CD14-positive monocyte (primary cell): ENCODE results near the gene NAA10. TPM values are rescaled to one million over a fixed set of nuclear protein-coding genes. Genes with fewer than 3 reads are reported as not detected.

Experiments used
- DNase-seq, 3 donors: peaks; one replicate each; pipeline ENCODE4 v3.0.0-alpha.2; 2011 to 2022
- H2AFZ ChIP-seq: 2 replicates; pipeline ENCODE4 v1.6.0; 2012; ENCODE audit warnings: mild to moderate bottlenecking, low read depth, low read length, inconsistent platforms; ENCODE audit not compliant: insufficient read depth, poor library complexity, severe bottlenecking
- H3K27ac ChIP-seq, 2 donors: 1 replicate in 1 of 2; 2 replicates in 1 of 2; pipeline ENCODE4 v1.5.1; 2012 to 2013; ENCODE audit warnings: low read length in 2 of 2, control low read depth in 1 of 2, inconsistent platforms in 1 of 2, low read depth in 1 of 2, mild to moderate bottlenecking in 1 of 2
- H3K27me3 ChIP-seq, 2 donors: one replicate each; pipeline versions ENCODE4 v1.6.0 to v1.6.1; 2011 to 2013; ENCODE audit warnings: low read length in 2 of 2; ENCODE audit not compliant: control insufficient read depth in 2 of 2, insufficient read depth in 2 of 2
- H3K36me3 ChIP-seq, 2 donors: replicated peaks in 1 of 2; 1 replicate in 1 of 2; 2 replicates in 1 of 2; pipeline versions ENCODE4 v1.5.1 to v1.6.1; 2012 to 2013; ENCODE audit warnings: low read length in 2 of 2, control low read depth in 1 of 2, inconsistent platforms in 1 of 2, mild to moderate bottlenecking in 1 of 2; ENCODE audit not compliant: insufficient read depth in 2 of 2, control insufficient read depth in 1 of 2
- H3K4me1 ChIP-seq, 2 donors: 1 replicate in 1 of 2; 2 replicates in 1 of 2; pipeline versions ENCODE4 v1.5.1 to v1.6.1; 2012 to 2013; ENCODE audit warnings: low read length in 2 of 2, control low read depth in 1 of 2, inconsistent platforms in 1 of 2, mild to moderate bottlenecking in 1 of 2, moderate library complexity in 1 of 2; ENCODE audit not compliant: insufficient read depth in 2 of 2, control insufficient read depth in 1 of 2
- H3K4me2 ChIP-seq: replicated peaks from 2 replicates; pipeline ENCODE3; 2012; ENCODE audit warnings: low read length, moderate library complexity, mild to moderate bottlenecking; ENCODE audit not compliant: poor library complexity, severe bottlenecking; ENCODE audit errors: extremely low read depth
- H3K4me3 ChIP-seq, 3 experiments: fragments of 200-600 bp in 1 of 3; sonication (generic) in 1 of 3; replicated peaks in 1 of 3; 1 replicate in 2 of 3; 2 replicates in 1 of 3; pipeline ENCODE4 v1.5.1; 2011 to 2013; ENCODE audit warnings: low read length in 3 of 3, mild to moderate bottlenecking in 3 of 3, control low read depth in 2 of 3, low read depth in 2 of 3, inconsistent platforms in 1 of 3, moderate library complexity in 1 of 3
- H3K79me2 ChIP-seq: 2 replicates; pipeline ENCODE4 v1.6.0; 2012; ENCODE audit warnings: mild to moderate bottlenecking, control low read depth, inconsistent platforms, low read length, moderate library complexity; ENCODE audit not compliant: insufficient read depth
- H3K9ac ChIP-seq: 2 replicates; pipeline ENCODE4 v1.6.0; 2017; ENCODE audit warnings: low read length, mild to moderate bottlenecking; ENCODE audit not compliant: insufficient read depth, poor library complexity, severe bottlenecking
- H3K9me3 ChIP-seq, 2 donors: replicated peaks in 1 of 2; 1 replicate in 1 of 2; 2 replicates in 1 of 2; pipeline versions ENCODE4 v1.5.1 to v1.6.1; 2012 to 2013; ENCODE audit warnings: low read length in 2 of 2, control low read depth in 1 of 2; ENCODE audit not compliant: control insufficient read depth in 1 of 2, insufficient read depth in 1 of 2
- H4K20me1 ChIP-seq: 2 replicates; pipeline ENCODE4 v1.6.0; 2012; ENCODE audit warnings: mild to moderate bottlenecking, low read length, control low read depth, moderate library complexity; ENCODE audit not compliant: insufficient read depth
- H3K27ac Mint-ChIP-seq, 7 donors: one replicate each; pipeline ENCODE4 v1.8.0; 2020; ENCODE audit warnings: mild to moderate bottlenecking in 7 of 7, mixed read lengths in 7 of 7, moderate library complexity in 6 of 7, inconsistent platforms in 2 of 7
- H3K27me3 Mint-ChIP-seq, 3 donors: one replicate each; pipeline ENCODE4 v1.8.0; 2021 to 2022; ENCODE audit warnings: low read depth in 3 of 3, mild to moderate bottlenecking in 3 of 3, mixed read lengths in 3 of 3, moderate library complexity in 3 of 3, inconsistent platforms in 1 of 3
- H3K36me3 Mint-ChIP-seq, 2 donors: one replicate each; pipeline ENCODE4 v1.8.0; 2020; ENCODE audit warnings: mixed read lengths in 2 of 2, inconsistent platforms in 1 of 2, mild to moderate bottlenecking in 1 of 2
- H3K4me1 Mint-ChIP-seq: one replicate; pipeline ENCODE4 v1.8.0; 2020; ENCODE audit warnings: mild to moderate bottlenecking, mixed read lengths
- H3K4me3 Mint-ChIP-seq, 2 donors: one replicate each; pipeline ENCODE4 v1.8.0; 2020; ENCODE audit warnings: mild to moderate bottlenecking in 2 of 2, mixed read lengths in 2 of 2, moderate library complexity in 1 of 2
- H3K9me3 Mint-ChIP-seq, 7 donors: one replicate each; pipeline ENCODE4 v1.8.0; 2020 to 2022; ENCODE audit warnings: mixed read lengths in 7 of 7, mild to moderate bottlenecking in 6 of 7, moderate library complexity in 6 of 7, inconsistent platforms in 2 of 7
- CTCF ChIP-seq: fragments of 200-600 bp; IDR thresholded peaks from one replicate; pipeline ENCODE4 v1.8.0; 2022; ENCODE audit warnings: antibody characterized with exemption, mild to moderate bottlenecking
- WGBS: methylation state at CpG from one replicate; pipeline ENCODE4 v1.1.5; 2013; ENCODE audit warnings: missing lambda C conversion rate; ENCODE audit not compliant: insufficient coverage; 5-methylcytosine and 5-hydroxymethylcytosine counted together
- intact Hi-C, 2 donors: fragments of 100-400 bp; cut with micrococcal nuclease; formaldehyde crosslinking; loops; one replicate each; pipeline versions ENCODE4 v1.15.0 to v1.15.1; 2023
- polyA plus RNA-seq, 3 donors: library from polyadenylated mRNA; depleted of rRNA in 1 of 3; unstranded in 2 of 3; stranded (reverse) in 1 of 3; fragments of 300-500 nt in 2 of 3; fragments of >200 nt in 1 of 3; fragmentation: Illumina TruSeq in 2 of 3; gene quantifications; 1 replicate in 2 of 3; 2 replicates in 1 of 3; pipeline ENCODE4 v1.2.3, GENCODE V29; 2012 to 2021

The NAA10 gene
- polyA plus RNA-seq, 3 donors: 46.7 to 109 (median 47.9) TPM

GRCh38 chrX:153907456-153907855, 27.4 kb downstream of the NAA10 start:
- Mint-ChIP-seq H3K4me1 (peaks cover 34% of the 10 kb centered on the region), H3K27ac (no peak overlapping the region), H3K9me3 (peaks cover 0 to 10% (median 2%) of the 10 kb centered on the region in 7 donors), H3K36me3 (peaks cover 13 to 39% of the 10 kb centered on the region in 2 donors), H3K27me3 (peaks cover 0 to 45% (median 3%) of the 10 kb centered on the region in 3 donors), H3K4me3 (no peak overlapping the region)
- Histone ChIP-seq H3K79me2 (no peaks in the 10 kb centered on the region), H3K4me3 (no peak overlapping the region), H3K27me3 (no peaks in the 10 kb centered on the region), H3K9ac (no peak overlapping the region), H4K20me1 (peaks cover 64% of the 10 kb centered on the region), H3K27ac (no peak overlapping the region), H3K9me3 (no peaks in the 10 kb centered on the region), H3K4me1 (peaks cover 29 to 32% of the 10 kb centered on the region in 2 donors), H3K4me2 (no peak overlapping the region), H2AFZ (no peak overlapping the region), H3K36me3 (peaks cover 42 to 43% of the 10 kb centered on the region in 2 donors)
- TF ChIP-seq CTCF: no peak
- intact Hi-C loops: no loop called here
- no peak for DNase-seq
- no CpG with 5 or more reads among the region's 12 CpGs for WGBS

- WGBS: 69% methylated on average over 7 of the region's 27 CpGs
- H3K4me3 ChIP-seq: no peak overlapping the region
- H3K27me3 Mint-ChIP-seq: peaks cover 0 to 41% (median 3%) of the 10 kb centered on the region in 3 donors
- H3K4me3 Mint-ChIP-seq: no peak overlapping the region
- H3K9me3 ChIP-seq: no peaks in the 10 kb centered on the region
- peak overlapping the region in 1 of 2 donors; percentile 28 for H3K27ac ChIP-seq
- peaks cover 31 to 32% of the 10 kb centered on the region in 2 donors for H3K36me3 ChIP-seq
- peaks cover 53% of the 10 kb centered on the region for H4K20me1 ChIP-seq
- peaks cover 41 to 44% of the 10 kb centered on the region in 2 donors for H3K4me1 ChIP-seq
- no peak overlapping the region for H3K4me2 ChIP-seq
- H3K9me3 Mint-ChIP-seq: peaks cover 0 to 10% (median 0%) of the 10 kb centered on the region in 7 donors
- no peak overlapping the region for H3K9ac ChIP-seq
- intact Hi-C loops: no loop called here
- no peak for TF ChIP-seq CTCF
- H2AFZ ChIP-seq: no peak overlapping the region
- peak overlapping the region in 1 of 7 donors; percentile 36 for H3K27ac Mint-ChIP-seq
- H3K36me3 Mint-ChIP-seq: peaks cover 7 to 28% of the 10 kb centered on the region in 2 donors
- no peak for DNase-seq
- H3K27me3 ChIP-seq: no peaks in the 10 kb centered on the region
- peaks cover 45% of the 10 kb centered on the region for H3K4me1 Mint-ChIP-seq
- no peaks in the 10 kb centered on the region for H3K79me2 ChIP-seq
Measured at GRCh38 chrX:153906126-153906917, 28.5 kb downstream of the NAA10 start.
